GM19463 (cell line): ENCODE data around the gene HS6ST2.
A peak's percentile ranks its signal among the peaks of the same experiment; 100 is the strongest.

Experiments
- ATAC-seq: cut with Tn5 transposase; IDR thresholded peaks from one replicate; pipeline ENCODE4 v1.9.1; 2021; ENCODE audit warnings: mild to moderate bottlenecking, moderate library complexity; ENCODE audit not compliant: unreplicated experiment

HS6ST2 gene

GRCh38 chrX:132624466-132624865 lies 334.0 kb downstream of the HS6ST2 start:
- ATAC-seq = no peak

DNA sequence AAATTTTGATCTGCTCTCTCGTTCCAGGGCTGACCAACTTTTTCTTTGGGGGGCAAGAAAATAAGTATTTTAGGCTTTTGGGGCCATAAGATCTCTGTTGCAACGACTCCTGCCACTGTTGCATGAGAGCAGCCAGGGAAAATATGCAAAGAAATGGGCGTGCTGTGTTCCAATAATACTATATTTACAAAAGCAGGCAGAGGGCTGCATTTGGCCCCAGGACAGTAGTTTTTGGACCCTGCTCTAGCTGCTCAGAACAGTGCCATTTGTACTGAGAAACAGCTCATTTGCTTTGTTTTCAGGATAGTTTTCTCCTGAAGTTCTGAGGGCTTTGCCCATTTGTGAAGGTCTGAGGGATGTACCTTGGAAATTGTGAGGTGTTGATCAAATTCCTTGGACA lies 334.5 kb downstream of the HS6ST2 start:
- no peak for ATAC-seq

DNA sequence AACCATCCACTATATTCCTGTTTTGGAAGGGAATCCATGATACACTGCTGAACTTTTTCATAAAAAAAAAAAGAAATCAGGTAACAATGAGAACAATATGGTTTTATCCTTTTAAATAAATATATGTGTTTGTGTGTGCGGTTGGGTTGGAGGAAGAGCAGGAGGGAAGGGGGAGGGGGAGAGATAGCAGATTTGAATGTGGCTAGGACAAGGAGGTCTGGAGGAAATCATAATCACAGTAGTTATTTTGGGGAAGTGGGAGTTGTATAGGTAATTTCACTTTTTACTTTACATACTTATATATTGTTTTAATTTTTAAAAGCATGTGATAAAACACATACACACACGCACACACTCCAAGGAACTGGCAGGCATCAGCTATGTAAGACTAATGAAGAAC lies 335.1 kb downstream of the HS6ST2 start:
- no peak for ATAC-seq

DNA sequence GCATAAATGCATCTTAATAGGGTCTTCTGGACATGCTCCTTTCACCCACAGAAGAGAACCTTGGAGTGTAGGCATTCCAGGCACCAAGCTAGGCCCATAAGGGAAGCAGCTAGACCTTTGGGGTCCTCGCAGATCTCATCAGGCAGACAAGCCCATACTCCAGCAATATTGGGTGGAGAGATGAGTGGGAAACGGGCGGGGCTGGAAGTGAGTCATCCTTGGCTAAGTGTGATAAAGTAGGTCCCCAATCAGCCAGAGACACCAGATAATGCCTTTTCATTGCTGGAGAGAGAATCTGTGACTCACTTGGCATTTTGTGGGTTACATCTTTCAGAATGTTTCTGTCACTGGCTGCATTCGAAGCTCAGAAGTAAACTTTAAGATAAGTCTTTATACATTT lies 336.3 kb downstream of the HS6ST2 start:
- ATAC-seq = no peak

DNA sequence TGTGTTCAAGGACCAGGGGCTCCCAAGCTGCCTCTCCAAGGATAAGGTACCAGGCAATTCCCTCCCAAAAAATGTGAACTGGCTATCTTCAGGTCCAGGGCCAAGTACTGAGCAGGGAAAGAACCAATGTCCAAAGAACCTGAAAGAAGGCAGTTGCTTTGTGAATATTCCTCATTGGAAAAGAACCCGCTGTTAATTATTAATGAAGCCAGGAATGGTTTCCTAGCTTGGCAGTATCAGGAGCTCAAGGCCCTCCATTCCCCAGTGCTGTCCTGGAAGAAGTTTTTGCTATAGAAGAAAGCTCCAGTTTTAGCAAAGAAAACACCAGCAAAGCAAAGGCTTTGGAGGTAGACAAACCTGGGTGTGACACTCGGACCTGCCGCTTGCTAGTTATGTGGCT lies 339.6 kb downstream of the HS6ST2 start:
- ATAC-seq = no peak

DNA sequence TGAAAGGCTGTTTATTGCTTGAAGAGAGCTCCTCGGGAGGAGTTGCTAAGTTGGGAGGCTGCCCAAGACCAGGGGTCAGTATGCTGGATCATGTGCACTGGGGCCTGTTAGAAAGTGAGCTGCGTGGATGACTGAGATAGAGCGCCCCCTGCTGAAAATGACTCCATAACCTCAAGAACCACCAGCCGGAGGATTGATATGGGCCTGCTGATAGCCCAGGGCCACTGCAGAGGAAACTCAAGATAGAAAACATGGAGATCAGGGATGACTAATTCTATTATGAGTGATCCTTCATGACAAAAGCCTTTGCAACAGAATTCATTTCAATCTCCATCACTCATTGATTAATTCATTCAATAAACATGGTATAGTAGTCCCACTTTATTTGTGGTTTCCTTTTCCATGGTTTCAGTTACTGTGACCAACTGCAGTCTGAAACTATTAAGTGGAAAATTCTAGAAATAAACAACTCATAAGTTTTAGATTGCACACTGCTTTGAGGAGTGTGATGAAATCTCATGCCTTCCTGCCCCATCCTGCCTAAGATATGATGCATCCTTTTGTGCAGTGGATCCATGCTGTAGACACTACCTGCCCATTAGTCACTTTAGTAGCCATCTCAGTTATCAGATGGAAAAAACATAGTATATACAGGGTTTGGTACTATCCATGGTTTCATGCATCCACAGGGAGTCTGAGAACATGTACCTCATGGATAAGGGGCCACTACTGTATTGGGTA lies 342.9 kb downstream of the HS6ST2 start:
- ATAC-seq = peak; percentile 71

GRCh38 chrX:132614297-132614696 lies 344.1 kb downstream of the HS6ST2 start:
- ATAC-seq = no peak

DNA sequence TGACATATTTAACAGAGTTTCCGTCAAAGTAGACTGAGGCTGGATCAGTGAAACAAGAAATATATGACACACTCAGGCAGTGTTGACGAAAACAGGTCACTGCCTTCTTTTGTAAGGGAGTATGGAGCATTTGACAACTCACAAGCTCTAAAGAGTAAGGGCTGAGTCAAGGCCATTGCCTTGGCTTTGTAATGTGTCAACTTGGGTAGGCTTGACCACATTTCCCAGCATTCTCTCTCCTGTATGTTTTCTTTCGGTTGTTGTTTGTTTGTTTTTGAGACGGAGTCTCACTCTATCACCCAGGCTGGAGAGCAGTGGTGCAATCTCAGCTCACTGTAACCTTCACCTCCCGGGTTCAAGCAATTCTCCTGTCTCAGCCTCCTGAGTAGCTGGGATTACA lies 344.6 kb downstream of the HS6ST2 start:
- no peak for ATAC-seq

GRCh38 chrX:132612821-132613564 lies 345.4 kb downstream of the HS6ST2 start:
- ATAC-seq = peak; percentile 80

DNA sequence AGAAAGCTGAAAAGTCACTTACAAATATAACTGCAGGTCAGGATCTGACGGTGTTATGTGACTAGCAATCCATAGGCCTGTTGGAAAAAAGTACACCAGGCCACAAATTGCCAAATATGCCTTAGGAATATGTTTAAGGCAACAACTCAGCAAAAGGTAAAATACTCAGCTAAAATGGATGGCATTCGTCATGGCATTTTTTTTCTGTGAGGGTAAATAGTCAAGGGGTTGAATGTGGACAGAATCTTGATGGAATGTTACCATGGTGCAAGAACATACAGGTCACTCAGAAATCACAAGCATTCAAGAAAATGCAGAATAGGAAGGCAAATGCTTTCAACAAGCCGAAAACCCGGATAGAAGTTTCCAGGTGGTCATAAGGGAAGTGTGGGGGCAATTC lies 347.9 kb downstream of the HS6ST2 start:
- no peak for ATAC-seq

GRCh38 chrX:132609362-132609848 lies 349.0 kb downstream of the HS6ST2 start:
- ATAC-seq = no peak

GRCh38 chrX:132603700-132604286 lies 354.6 kb downstream of the HS6ST2 start:
- ATAC-seq = no peak

- ATAC-seq = no peak
These were observed 355.7 kb downstream of the HS6ST2 start for GRCh38 chrX:132602701-132603100.

- ATAC-seq = no peak
These were observed 363.4 kb downstream of the HS6ST2 start for GRCh38 chrX:132594999-132595398.

DNA sequence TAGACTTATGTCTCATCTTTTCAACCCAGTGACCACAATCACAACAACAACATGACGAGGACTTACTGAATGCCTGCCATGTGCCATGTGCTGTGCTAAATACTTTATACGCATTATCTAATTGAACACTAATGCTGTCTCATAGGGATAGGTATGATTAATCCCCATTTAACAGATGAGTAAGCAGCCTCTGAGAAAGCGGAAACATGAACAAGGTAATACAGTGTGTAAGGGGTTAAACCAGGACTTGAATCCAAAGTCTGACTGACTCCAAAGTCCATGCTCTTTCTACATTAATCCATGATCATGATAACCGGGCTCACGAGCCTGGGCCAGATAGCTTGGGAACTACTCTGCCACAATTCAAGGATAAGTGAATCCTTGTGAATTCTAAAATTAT lies 364.3 kb downstream of the HS6ST2 start:
- ATAC-seq = no peak

GRCh38 chrX:132592880-132593279 lies 365.5 kb downstream of the HS6ST2 start:
- no peak for ATAC-seq

DNA sequence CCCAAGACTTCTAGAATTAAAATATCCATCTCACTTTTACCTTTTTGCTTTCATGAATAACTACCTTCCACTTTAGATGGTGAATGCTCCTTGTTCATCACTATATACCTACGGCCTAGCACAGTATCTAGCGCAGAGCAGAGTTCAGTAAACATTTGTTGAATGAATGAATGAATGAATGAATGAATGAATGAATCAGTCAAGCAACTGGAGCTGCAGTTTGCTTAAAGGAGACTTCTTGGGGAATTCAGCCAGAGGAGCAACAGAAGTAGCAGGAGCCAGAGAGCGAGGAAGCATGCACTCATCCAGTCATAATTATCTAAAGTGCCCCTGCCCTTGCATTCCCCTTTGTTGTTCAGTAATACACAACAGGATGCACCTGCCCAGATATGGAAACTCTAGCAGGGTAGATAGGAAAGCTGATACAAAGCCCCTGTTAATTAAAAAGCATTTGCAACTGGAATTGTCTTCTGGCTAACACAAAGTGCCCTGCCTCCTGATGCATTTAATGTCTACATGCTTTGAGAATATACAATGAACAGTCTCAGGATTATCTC lies 366.6 kb downstream of the HS6ST2 start:
- no peak for ATAC-seq

- ATAC-seq = no peak
These were observed 367.9 kb downstream of the HS6ST2 start for GRCh38 chrX:132590350-132591026.

DNA sequence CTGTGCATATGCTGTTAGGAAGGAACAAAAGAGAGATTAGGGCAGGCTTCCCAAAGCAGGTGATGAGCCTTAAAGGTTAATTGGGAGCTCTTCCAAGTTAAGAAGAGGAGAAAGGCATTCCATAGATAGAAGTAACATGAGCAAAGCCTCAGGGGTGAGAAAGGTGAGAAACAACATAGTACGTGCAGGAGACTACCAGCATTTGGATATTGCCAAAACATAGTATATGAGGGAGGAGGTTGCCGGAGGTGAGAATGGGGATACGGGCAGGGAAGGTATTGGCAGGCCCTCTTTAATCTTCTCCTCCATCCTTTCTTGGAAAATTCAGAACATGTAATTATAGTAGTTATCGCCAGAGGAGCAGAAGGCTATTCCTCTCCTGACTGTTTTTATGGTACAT lies 373.5 kb downstream of the HS6ST2 start:
- ATAC-seq = no peak

DNA sequence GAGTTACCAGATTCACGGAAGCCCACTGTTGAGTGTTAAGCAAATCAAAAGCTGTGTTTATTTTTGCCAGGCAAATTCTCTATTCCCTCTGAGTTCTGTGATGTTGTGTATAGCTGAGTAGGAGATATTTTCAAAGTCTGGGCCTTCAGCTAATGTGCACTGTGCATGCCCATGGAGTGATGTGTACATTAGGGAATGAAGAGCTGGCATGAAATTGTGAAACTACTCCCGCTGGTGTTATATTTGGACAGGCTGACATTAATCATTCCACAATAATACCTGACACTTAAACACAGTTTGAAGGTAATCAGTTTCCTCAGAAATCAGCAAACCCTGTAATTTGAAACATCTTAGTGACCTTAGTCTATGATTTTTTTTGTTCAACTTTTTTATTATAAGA lies 381.5 kb downstream of the HS6ST2 start:
- no peak for ATAC-seq
